Measurements from ENCODE around the gene GRK5.

- no peak for TF ChIP-seq POLR2A (IDR thresholded peaks at IDR 0.05)
- TF ChIP-seq, protein P1, sequence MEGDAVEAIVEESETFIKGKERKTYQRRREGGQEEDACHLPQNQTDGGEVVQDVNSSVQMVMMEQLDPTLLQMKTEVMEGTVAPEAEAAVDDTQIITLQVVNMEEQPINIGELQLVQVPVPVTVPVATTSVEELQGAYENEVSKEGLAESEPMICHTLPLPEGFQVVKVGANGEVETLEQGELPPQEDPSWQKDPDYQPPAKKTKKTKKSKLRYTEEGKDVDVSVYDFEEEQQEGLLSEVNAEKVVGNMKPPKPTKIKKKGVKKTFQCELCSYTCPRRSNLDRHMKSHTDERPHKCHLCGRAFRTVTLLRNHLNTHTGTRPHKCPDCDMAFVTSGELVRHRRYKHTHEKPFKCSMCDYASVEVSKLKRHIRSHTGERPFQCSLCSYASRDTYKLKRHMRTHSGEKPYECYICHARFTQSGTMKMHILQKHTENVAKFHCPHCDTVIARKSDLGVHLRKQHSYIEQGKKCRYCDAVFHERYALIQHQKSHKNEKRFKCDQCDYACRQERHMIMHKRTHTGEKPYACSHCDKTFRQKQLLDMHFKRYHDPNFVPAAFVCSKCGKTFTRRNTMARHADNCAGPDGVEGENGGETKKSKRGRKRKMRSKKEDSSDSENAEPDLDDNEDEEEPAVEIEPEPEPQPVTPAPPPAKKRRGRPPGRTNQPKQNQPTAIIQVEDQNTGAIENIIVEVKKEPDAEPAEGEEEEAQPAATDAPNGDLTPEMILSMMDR (IDR thresholded peaks at IDR 0.05 in 4 of 5, conservative IDR thresholded peaks at IDR 0.05 in 1 of 5), result no peak
Observed at GRCh38 chr10:119336599-119336998, 129.2 kb downstream of the GRK5 start.
